ENCODE results near the gene CEP85L.
"Not testable (repeated sequence)": the region's sequence is repeated elsewhere in the genome, so short reads cannot be mapped to it uniquely, and the experiment has no call there.

Gene CEP85L

GRCh38 chr6:118469468-118469867 lies 181.9 kb downstream of the CEP85L start:
- H3K36me3 ChIP-seq (ENCODE audit: control insufficient read depth, low read depth, low read length) = no peaks in the 10 kb centered on the region
- no peaks in the 10 kb centered on the region for H3K9me3 ChIP-seq (ENCODE audit: control insufficient read depth, low read depth, low read length)
- H3K27ac ChIP-seq (ENCODE audit: low read length) = no peak overlapping the region
- H3K4me3 ChIP-seq (ENCODE audit: low read length) = no peak overlapping the region
- H3K4me1 ChIP-seq (ENCODE audit: control insufficient read depth, low read depth, low read length) = no peaks in the 10 kb centered on the region
- no peaks in the 10 kb centered on the region for H3K27me3 ChIP-seq (ENCODE audit: control insufficient read depth, insufficient read depth, low read length)
- H3K9ac ChIP-seq (ENCODE audit: low read length) = no peak overlapping the region

- Histone ChIP-seq H3K36me3 (ENCODE audit: control insufficient read depth, low read depth, low read length) (no peaks in the 10 kb centered on the region), H3K27me3 (ENCODE audit: control insufficient read depth, insufficient read depth, low read length) (no peaks in the 10 kb centered on the region), H3K4me3 (ENCODE audit: low read length) (no peak overlapping the region), H3K9me3 (ENCODE audit: control insufficient read depth, low read depth, low read length) (no peaks in the 10 kb centered on the region), H3K27ac (ENCODE audit: low read length) (no peak overlapping the region), H3K4me1 (ENCODE audit: control insufficient read depth, low read depth, low read length) (no peaks in the 10 kb centered on the region), H3K9ac (ENCODE audit: low read length) (no peak overlapping the region)
Measured at GRCh38 chr6:118468682-118469465, 182.5 kb downstream of the CEP85L start.

GRCh38 chr6:118467181-118467580 lies 184.2 kb downstream of the CEP85L start:
- Histone ChIP-seq H3K27ac (ENCODE audit: low read length) (no peak overlapping the region), H3K9ac (ENCODE audit: low read length) (no peak overlapping the region), H3K27me3 (ENCODE audit: control insufficient read depth, insufficient read depth, low read length) (no peaks in the 10 kb centered on the region), H3K4me1 (ENCODE audit: control insufficient read depth, low read depth, low read length) (no peaks in the 10 kb centered on the region), H3K4me3 (ENCODE audit: low read length) (no peak overlapping the region), H3K9me3 (ENCODE audit: control insufficient read depth, low read depth, low read length) (no peaks in the 10 kb centered on the region), H3K36me3 (ENCODE audit: control insufficient read depth, low read depth, low read length) (no peaks in the 10 kb centered on the region)

GRCh38 chr6:118464620-118465019 lies 186.8 kb downstream of the CEP85L start:
- Histone ChIP-seq H3K27ac (ENCODE audit: low read length) (no peak overlapping the region), H3K27me3 (ENCODE audit: control insufficient read depth, insufficient read depth, low read length) (no peaks in the 10 kb centered on the region)

DNA sequence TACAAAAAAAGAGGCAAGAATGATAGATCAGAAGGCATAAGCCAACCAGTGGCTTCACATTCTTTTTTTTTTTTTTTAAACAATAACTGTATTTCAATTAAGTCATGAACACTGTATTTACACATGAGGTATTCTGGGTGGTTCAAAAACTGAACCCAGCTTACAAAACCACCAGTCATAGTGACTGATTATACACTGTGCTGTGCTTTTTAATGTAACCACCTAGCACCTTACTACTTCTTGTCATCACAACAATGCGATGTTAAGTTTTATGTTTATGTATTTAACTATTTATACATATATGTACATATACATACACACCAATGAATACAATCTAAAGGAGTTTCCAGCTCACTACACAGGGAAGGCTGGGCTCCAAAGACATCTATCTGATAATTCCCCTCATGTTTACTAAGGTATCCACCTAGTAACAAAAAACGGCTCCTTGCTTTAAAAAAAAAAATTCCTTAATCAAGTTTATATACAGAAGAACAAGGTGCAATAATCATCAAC lies 190.4 kb downstream of the CEP85L start:
- H3K9ac ChIP-seq (ENCODE audit: low read length) = no peak overlapping the region
- no peak overlapping the region for H3K4me3 ChIP-seq (ENCODE audit: low read length)
- no peak overlapping the region for H3K27ac ChIP-seq (ENCODE audit: low read length)
- no peaks in the 10 kb centered on the region for H3K4me1 ChIP-seq (ENCODE audit: control insufficient read depth, low read depth, low read length)
- H3K9me3 ChIP-seq (ENCODE audit: control insufficient read depth, low read depth, low read length) = no peaks in the 10 kb centered on the region
- H3K27me3 ChIP-seq (ENCODE audit: control insufficient read depth, insufficient read depth, low read length) = no peaks in the 10 kb centered on the region
- no peaks in the 10 kb centered on the region for H3K36me3 ChIP-seq (ENCODE audit: control insufficient read depth, low read depth, low read length)

More at GRCh38 chr6:118464620-118465019, 186.8 kb downstream of the CEP85L start:
- no peak overlapping the region for H3K4me3 ChIP-seq (ENCODE audit: low read length)
- H3K9ac ChIP-seq (ENCODE audit: low read length) = no peak overlapping the region
- no peaks in the 10 kb centered on the region for H3K4me1 ChIP-seq (ENCODE audit: control insufficient read depth, low read depth, low read length)
- no peaks in the 10 kb centered on the region for H3K36me3 ChIP-seq (ENCODE audit: control insufficient read depth, low read depth, low read length)
- no peaks in the 10 kb centered on the region for H3K9me3 ChIP-seq (ENCODE audit: control insufficient read depth, low read depth, low read length)

DNA sequence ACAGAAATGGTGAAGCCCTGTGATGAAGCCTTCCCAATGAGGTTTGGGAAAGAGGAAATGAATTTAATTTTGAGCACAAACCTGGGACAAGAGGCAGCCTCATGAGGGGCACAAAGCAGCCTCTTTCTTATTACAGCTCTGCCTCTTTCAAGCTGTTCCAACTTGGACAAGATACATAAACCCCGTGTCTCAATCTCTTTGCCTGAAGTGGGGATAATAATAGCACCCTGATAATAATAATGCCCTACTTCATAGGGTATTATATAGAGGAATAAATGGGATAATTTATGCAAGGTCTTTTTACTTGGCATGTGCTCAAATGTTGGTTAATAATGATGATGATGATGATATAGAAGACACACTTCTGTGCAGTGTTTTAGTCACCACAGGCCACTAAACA lies 194.4 kb downstream of the CEP85L start:
- Histone ChIP-seq H3K27me3 (ENCODE audit: control insufficient read depth, insufficient read depth, low read length) (no peaks in the 10 kb centered on the region), H3K4me3 (ENCODE audit: low read length) (no peak overlapping the region), H3K9ac (ENCODE audit: low read length) (no peak overlapping the region), H3K36me3 (ENCODE audit: control insufficient read depth, low read depth, low read length) (no peaks in the 10 kb centered on the region), H3K27ac (ENCODE audit: low read length) (no peak overlapping the region), H3K9me3 (ENCODE audit: control insufficient read depth, low read depth, low read length) (peaks cover 10% of the 10 kb centered on the region), H3K4me1 (ENCODE audit: control insufficient read depth, low read depth, low read length) (no peaks in the 10 kb centered on the region)

DNA sequence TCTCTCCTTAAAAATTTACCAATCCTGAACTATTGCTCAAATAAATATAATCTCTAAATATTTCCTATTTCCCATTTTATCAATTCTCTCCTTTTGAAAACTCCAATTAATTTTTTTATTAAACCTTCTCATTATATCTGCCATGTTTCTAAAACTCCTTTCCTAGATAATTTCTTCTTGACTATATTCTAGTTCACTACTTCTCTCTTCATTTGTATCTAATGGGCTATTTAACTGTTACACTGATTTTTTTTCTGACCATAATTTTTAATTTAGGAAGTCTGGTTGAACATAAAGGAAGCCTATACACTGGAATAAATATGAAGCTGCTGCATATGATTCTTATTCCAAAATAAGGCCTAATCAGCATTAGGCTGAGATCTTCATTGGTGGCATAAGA lies 199.6 kb downstream of the CEP85L start:
- no peaks in the 10 kb centered on the region for H3K27me3 ChIP-seq (ENCODE audit: control insufficient read depth, insufficient read depth, low read length)
- H3K27ac ChIP-seq (ENCODE audit: low read length) = no peak overlapping the region
- peaks cover 24% of the 10 kb centered on the region for H3K9me3 ChIP-seq (ENCODE audit: control insufficient read depth, low read depth, low read length)
- no peak overlapping the region for H3K9ac ChIP-seq (ENCODE audit: low read length)
- no peaks in the 10 kb centered on the region for H3K36me3 ChIP-seq (ENCODE audit: control insufficient read depth, low read depth, low read length)
- H3K4me1 ChIP-seq (ENCODE audit: control insufficient read depth, low read depth, low read length) = no peaks in the 10 kb centered on the region
- no peak overlapping the region for H3K4me3 ChIP-seq (ENCODE audit: low read length)

- no peaks in the 10 kb centered on the region for H3K36me3 ChIP-seq (ENCODE audit: control insufficient read depth, low read depth, low read length)
- no peaks in the 10 kb centered on the region for H3K27me3 ChIP-seq (ENCODE audit: control insufficient read depth, insufficient read depth, low read length)
- H3K9ac ChIP-seq (ENCODE audit: low read length) = no peak overlapping the region
- no peak overlapping the region for H3K27ac ChIP-seq (ENCODE audit: low read length)
- H3K4me1 ChIP-seq (ENCODE audit: control insufficient read depth, low read depth, low read length) = no peaks in the 10 kb centered on the region
- H3K9me3 ChIP-seq (ENCODE audit: control insufficient read depth, low read depth, low read length) = peaks cover 15% of the 10 kb centered on the region
- H3K4me3 ChIP-seq (ENCODE audit: low read length) = no peak overlapping the region
Measured at GRCh38 chr6:118444796-118445195, 206.6 kb downstream of the CEP85L start.

- Histone ChIP-seq H3K4me1 (ENCODE audit: control insufficient read depth, low read depth, low read length) (no peaks in the 10 kb centered on the region), H3K9me3 (ENCODE audit: control insufficient read depth, low read depth, low read length) (peaks cover 2% of the 10 kb centered on the region), H3K27me3 (ENCODE audit: control insufficient read depth, insufficient read depth, low read length) (no peaks in the 10 kb centered on the region), H3K36me3 (ENCODE audit: control insufficient read depth, low read depth, low read length) (no peaks in the 10 kb centered on the region), H3K9ac (ENCODE audit: low read length) (no peak overlapping the region), H3K27ac (ENCODE audit: low read length) (no peak overlapping the region), H3K4me3 (ENCODE audit: low read length) (no peak overlapping the region)
Measured at GRCh38 chr6:118436482-118436881, 214.9 kb downstream of the CEP85L start.

DNA sequence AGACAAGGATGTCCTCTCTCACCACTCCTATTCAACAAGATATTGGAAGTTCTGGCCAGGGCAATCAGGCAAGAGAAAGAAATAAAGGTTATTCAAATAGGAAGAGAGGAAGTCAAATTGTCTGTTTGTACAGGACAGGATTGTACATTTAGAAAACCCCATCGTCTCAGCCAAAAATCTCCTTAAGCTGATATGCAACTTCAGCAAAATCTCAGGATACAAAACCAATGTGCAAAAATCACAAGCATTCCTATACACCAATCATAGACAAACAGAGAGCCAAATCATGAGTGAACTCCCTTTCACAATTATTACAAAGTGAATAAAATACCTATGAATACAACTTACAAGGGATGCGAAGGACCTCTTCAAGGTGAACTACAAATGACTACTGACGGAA lies 217.2 kb downstream of the CEP85L start:
- not testable (repeated sequence) for H3K9ac ChIP-seq (ENCODE audit: low read length); H3K36me3 ChIP-seq (ENCODE audit: control insufficient read depth, low read depth, low read length); H3K4me3 ChIP-seq (ENCODE audit: low read length); H3K9me3 ChIP-seq (ENCODE audit: control insufficient read depth, low read depth, low read length); H3K27ac ChIP-seq (ENCODE audit: low read length); H3K27me3 ChIP-seq (ENCODE audit: control insufficient read depth, insufficient read depth, low read length); H3K4me1 ChIP-seq (ENCODE audit: control insufficient read depth, low read depth, low read length)

DNA sequence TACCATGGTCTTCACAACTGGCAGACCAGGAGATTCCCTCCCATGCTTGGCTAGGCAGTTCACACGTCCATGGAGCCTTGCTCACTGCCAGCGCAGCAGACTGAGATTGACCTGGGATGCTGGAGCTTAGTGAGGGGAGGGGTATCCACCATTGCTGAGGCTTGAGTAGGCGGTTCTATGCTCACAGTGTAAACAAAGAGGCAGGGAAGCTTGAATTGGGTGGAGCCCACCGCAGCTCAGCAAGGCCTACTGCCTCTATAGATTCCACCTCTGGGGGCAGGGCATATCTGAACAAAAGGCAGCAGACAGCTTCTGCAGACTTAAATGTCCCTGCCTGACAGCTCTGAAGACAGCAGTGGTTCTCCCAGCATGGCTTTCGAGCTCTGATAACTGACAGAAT lies 230.1 kb downstream of the CEP85L start:
- not testable (repeated sequence) for H3K4me3 ChIP-seq (ENCODE audit: low read length); H3K27me3 ChIP-seq (ENCODE audit: control insufficient read depth, insufficient read depth, low read length); H3K9ac ChIP-seq (ENCODE audit: low read length); H3K9me3 ChIP-seq (ENCODE audit: control insufficient read depth, low read depth, low read length); H3K27ac ChIP-seq (ENCODE audit: low read length); H3K36me3 ChIP-seq (ENCODE audit: control insufficient read depth, low read depth, low read length); H3K4me1 ChIP-seq (ENCODE audit: control insufficient read depth, low read depth, low read length)
